Measurements from ENCODE around the gene ZNF488.

ZNF488 gene

DNA sequence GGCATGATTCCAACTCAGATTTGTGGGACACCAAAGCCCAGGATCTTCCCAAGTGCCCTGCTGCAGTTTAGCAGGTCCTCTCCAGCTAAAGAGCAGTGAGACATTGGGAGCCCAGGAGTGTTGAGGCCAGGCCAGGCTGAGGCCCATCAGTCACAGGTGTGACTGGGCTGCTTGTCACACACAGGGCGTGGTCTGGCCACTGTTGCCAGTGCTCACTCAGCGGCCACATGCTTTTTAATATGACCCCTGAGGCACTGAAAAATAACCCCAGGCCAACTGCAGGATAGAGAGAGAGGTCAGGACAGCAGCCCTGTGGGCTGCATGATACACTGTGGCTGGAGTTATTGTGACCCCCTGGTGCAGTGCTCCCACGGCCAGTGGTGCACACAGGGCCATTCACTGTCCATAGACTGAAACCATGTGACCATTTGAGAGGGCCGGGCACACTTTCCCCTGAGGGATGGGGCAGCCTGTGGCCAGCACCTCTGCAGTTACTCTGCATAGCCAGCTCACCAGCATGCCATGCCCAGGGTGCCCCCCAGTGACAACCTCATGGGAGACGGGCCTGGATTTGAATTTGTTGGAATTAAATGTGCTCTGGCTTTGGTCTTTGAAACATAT lies 57.7 kb downstream of the ZNF488 start:
- no peak for DNase-seq

GRCh38 chr10:47325303-47326291 lies 58.5 kb downstream of the ZNF488 start:
- DNase-seq = no peak

DNA sequence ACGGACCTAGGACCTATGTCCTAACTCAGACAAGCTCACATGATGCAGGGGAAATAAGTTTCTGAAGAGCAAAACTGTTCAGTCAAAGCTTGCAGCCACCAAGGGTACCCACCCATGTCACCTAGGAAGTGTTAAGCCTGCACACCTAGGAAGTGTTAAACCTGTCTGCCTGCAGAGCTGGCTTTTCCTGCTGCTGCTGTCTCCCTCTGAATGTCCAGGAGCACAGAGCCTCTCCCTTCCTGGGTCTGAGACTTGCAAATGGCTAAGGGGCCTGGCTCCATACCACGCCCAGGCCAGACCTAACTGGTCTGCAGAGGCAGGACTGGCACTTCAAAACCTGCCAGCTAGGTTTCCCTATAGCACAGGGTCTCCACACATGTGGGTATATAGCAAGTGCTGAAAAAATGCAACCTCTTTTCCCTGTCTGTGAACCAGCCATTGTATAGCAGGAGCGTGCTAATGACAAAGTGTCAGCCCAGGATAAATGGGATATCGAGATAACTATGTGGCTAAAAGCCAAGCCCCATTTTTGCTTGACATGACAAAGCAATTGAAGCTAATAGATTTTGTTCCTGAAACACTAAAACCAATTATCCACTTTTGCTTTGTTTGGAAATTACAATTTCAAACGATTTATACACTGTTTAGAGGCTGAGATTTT lies 60.3 kb downstream of the ZNF488 start:
- DNase-seq = no peak

- DNase-seq = no peak
Measured at GRCh38 chr10:47323087-47323486, 61.0 kb downstream of the ZNF488 start.

GRCh38 chr10:47322300-47323061 lies 61.6 kb downstream of the ZNF488 start, which contains the start of gene GDF2:
Gene GDF2 (plus strand): TSS chr10:47322454. CDS start chr10:47322669, 215 bp downstream.
- DNase-seq = no peak

DNA sequence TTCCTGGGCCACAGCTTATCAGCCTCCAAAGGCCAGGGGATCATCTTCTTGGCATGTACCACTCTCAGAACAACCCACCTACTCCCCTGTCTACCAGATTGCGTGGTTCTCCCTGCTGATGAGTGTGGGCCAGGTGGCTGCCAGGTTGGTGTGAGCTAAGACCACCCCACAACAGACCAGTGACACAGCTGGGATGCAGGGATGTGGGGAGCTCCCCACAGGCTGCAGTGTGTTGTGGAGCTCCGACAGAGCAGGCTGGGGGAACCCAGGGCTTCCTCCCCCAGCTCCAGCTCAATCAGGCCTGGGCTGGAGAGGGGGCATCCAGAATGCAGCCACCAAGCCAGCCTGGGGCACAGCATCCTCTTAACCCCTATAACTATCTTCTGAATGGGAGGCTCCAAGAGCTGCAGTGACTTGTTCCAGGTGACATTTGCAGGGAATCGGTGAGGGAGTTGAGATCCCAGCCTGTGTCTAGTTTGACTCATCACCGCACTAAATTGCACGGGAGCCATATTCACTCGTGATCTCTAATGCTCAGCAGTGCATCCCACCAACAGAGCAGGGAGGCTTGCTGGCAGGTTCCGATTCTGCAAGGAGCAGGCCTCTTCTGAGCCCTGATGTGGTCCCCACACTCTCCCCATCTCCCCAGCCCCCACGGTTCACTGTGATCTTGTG lies 62.4 kb downstream of the ZNF488 start:
- no peak for DNase-seq

GRCh38 chr10:47320812-47321211 lies 63.3 kb downstream of the ZNF488 start:
- DNase-seq = no peak

GRCh38 chr10:47319784-47320183 lies 64.3 kb downstream of the ZNF488 start:
- DNase-seq = no peak

DNA sequence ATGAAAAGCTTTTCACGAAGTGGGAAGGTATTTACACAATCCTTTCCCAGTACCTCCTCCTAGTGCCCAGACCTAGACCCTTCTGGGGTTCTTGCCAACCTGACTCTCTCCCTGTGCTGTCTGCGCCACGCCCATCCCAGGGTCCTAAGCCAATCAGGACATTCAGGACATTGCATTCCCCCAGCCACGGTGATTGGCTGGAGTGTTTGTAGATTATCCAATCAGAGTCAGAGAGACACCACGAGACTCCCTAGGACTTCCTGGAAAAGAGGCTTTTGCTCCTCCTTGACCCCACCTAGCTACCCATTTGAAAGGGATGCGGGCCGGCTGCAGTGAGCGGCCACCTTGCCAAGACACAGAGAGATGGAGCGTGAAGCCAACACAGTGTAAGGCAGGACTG lies 65.4 kb downstream of the ZNF488 start:
- DNase-seq = no peak

GRCh38 chr10:47317251-47317650 lies 66.8 kb downstream of the ZNF488 start:
- no peak for DNase-seq

DNA sequence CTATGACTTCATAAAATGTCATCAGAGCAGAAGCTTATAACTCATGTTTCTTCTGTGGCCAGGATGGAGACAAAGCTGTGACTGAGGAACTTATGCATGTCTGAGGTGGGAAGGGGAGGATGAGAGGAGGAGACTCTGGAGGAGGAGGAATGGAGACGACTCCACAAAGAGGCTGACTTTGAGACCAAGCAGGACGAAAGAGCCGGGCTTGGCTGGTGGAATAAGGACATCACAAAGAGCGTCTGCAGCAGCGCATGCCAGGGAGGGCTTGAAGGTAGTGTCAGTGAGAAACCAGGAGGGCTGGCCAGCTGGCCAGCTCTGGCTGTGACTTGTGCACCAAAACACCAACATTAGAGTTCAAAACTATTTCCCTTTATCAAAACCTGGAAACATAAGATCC lies 68.0 kb downstream of the ZNF488 start:
- no peak for DNase-seq
